HK-2 (cell line): ENCODE measurements around the gene CTU2.
"Not testable (repeated sequence)": the region's sequence is repeated elsewhere in the genome, so short reads cannot be mapped to it uniquely, and the experiment has no call there.

Experiments used
- DNase-seq: peaks from one replicate; pipeline ENCODE4 v3.0.0-alpha.2; 2018; ENCODE audit not compliant: unreplicated experiment

Gene CTU2

DNA sequence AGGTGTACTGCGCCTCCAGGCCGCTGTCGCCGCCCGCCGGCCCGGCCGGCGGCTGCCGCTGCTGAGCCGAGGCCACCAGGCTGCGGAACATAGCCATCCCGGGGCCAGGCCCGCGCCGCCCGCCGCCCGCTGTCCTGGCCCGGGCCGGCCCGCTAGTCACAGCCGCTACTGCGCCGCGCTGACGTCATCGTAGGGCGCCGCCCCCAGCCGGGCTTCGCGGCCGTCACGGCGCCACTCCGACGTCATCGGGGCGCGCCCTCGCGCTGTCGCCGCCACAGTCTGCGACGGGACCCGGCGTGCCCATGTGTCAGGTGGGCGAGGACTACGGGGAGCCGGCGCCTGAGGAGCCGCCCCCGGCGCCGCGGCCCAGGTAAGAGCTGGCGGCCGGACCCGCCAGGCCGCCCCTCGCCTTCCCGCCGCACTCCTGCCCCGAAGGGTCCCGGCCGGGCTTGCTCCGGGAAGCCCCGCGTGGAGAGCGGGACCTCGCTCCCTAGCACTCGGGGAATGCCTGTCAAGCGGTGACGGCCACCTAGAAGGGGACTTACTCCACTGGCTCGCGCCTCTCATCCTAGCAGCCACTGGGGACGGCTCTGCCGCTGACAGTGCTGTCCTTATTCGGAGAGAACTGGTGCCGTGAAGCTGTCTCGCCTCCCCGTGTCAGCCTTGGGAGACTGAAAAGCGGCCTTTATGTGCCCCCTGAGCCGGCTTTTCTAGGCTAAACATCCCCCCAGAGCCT, at the start of gene CTU2, which contains the start of gene RNF166:
CTU2 (plus strand) TSS at position 275 of the 736 bp plus-strand sequence; CDS start at position 303, 28 bp downstream.
RNF166 (minus strand) TSS at position 180 of the 736 bp plus-strand sequence; CDS start at position 97, 83 bp downstream.
- DNase-seq = peak; percentile 80

DNA sequence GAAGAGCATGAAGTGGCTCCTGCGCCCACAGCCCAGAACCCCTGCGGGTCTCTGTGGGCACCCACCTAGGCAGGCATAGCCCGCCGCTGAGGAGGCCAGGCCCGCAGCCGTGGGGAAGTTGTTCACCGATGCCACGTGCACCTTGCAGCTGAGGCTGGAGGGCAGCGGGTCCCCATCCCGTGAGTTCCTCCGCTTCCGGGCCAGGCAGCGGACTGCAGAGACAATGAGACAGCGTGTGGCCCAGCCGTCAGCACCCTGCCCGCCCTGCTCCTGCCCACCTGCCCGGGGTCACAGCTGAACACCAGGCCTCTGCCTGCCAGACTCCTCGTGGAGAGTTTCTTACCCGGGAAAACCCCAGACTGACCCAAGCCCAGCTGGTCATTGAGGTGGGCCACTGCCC, 48.9 kb upstream of the CTU2 start:
- no peak for DNase-seq

DNA sequence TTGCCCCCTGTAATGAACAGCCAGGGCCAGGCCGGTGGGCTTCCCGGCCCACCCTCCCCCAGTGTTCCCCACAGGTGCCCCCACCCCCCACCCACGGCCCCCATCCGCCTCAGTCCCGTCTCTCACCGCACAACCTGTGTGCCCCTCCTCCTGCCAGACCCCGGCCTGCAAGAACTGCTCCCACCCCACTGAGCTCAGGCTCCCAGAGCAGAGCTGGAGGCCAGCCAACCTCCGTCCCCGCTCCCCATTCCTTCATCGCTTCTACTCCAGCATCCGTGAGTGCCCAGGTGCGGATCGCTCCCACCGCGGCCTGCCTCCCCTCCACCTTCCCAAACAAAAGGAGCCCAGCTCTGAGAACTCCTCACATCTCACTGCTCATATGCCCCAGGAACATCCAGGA, 47.6 kb upstream of the CTU2 start:
- no peak for DNase-seq

DNA sequence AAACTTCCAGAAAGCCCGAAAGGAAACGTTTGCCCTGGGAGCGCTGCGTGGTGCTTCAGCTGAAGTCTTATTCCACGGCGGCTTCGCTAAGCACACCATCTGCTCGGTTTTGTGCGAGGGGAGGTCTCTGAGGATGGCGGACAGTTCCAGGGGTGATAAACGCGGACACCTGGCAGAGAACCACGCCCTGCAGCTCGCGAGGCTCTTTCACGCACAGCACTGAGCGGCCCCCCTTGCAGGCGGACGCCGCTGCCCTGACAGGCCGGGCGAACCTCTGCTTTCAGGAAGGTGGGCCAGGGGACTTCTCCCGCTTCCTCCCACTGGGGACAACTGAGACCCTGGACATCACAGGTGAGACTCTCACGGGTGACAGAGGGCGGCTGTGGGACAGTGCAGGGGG, 47.1 kb upstream of the CTU2 start:
- DNase-seq = no peak

DNA sequence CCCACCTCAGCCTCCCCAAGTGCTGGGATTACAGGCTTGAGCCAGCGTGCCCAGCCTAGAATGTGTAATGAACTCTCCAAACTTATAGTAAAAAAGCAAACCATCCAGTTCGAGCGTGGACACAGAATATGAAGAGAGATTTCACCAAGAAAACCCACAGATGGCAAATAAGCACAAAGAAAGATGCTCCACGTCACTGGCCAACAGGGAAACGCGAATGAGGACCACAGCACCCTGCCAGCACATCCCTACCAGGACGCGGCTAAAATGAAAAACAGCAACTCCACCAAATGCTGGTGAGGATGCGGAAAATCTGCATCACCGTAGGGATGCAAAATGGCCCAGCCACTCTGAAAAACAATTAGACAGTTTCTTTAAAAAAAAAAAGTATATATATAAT, 44.8 kb upstream of the CTU2 start:
- DNase-seq = no peak

DNA sequence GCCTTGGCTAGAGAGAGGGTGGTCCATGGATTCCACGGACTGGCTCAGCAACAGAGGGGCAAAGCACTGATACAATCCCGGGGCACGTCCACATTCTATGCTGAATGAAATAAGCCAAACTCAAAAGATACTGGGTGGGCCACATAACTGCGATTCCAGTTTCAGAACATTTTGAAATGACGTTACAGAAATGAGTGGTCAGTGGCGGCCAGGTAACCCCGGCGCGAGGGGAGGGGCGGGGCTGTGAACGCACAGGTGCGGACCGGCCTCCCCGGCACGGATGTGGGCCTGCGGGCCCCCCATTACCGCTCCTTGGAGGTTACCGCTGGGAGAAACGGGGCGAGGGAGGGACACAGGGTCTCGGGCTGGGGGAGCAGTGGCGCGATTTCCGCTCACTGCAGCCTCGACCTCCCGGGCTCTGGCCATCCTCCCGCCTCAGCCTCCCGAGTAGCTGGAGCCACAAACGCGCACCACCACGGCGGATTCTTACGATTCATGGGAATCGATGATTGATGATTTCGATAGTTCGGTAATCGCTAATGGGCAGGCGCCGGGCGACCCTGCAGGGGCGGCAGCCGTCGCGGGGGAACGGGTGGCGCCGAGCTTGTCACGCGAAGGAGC, 44.0 kb upstream of the CTU2 start:
- no peak for DNase-seq

DNA sequence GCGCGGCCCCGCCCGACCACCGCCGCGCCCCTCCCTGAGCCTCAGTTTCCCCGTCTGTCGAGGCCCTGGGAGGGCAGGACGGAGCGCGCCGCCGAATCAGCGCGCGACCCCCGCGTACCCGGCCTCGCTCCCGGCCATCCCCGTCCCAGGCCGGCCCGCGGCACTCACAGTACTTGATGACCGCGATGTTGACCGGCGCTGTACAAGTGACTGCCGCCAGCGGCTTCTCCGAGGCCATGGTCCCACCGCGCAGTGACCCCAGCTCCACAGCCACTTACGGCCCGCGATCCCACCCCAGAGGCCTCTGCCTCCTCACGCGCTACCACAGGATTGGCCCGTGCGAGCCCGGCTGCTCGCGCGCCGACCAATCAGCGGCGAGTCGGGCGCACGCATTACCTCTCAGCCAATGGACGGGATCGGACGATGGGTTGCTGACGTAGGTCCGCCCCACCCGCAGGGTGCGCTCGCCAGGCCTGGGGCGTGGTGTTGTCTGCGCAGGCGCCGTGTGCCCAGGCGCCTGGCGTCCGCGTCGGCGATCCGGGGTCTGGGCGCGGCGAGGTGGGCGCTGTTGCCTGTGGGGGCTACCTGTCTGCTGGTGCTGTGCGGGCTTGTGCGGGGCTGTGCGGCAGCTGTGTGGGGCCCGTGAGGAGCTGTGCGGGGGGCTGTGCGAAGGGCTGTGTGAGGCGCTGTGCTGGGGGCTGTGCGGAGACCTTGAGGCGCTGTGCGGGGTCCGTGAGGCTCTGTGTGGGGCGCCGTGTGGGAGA, 43.3 kb upstream of the CTU2 start, which contains the start of gene MVD:
MVD (minus strand) TSS at position 249 of the 764 bp plus-strand sequence; CDS start at position 238, 11 bp downstream.
- DNase-seq = peak; percentile 98

DNA sequence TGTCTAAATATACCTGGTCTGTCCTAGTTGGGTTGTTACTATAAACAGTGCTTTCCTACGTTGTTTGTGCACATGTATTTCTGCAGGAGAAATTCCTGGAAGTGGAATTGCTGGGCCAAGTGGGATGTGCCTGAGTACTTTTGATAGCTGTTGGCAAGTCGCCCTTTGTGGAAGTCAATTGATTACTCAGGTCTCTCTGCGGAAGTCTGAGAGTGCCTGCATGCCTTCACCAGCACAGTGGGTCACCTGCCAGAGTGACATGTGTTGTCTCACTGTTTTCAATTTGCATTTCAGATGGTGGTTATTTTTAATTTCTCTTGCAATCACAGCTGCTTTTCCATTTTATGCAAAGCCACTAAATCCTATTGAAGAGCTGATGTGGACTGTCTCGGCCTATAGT, 41.2 kb upstream of the CTU2 start:
- no peak for DNase-seq

DNA sequence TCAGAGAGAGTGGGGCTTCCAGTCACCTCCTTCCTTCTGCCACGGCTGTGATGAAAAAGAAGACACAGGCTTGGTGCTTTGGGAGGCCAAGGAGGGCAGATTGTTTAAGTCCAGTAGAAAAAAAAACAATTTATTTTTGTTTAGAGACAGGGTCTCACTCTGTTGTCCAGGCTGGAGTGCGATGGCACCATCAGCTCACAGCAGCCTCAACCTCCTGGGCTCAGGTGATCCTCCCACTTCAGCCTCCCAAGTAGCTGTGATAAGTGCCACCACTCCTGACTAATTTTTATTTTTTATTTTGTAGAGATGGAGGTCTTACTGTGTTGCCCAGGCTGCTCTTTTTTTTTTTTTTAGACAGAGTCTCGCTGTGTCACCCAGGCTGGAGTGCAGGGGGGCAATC, 40.7 kb upstream of the CTU2 start:
- DNase-seq = no peak

DNA sequence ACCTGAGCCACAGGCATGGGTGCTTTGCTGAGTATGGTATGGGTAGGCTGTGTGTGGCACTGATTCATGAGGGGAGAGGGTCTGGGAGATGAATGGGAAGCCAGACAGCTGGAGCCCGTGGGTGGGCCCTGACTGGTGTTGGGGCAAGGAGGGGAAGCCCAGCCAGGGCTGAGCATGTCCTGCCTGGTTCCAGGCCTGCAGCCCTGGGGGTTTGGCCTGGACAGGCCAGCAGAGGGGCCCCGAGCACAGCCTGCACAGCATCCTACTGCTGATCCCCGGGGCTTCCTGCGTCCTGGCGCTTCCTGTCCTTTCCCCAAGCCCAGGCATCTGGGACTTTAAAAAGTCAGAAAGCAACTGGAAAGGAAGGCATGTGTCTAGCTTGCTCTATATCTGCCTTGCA, 38.8 kb upstream of the CTU2 start:
- DNase-seq = no peak

DNA sequence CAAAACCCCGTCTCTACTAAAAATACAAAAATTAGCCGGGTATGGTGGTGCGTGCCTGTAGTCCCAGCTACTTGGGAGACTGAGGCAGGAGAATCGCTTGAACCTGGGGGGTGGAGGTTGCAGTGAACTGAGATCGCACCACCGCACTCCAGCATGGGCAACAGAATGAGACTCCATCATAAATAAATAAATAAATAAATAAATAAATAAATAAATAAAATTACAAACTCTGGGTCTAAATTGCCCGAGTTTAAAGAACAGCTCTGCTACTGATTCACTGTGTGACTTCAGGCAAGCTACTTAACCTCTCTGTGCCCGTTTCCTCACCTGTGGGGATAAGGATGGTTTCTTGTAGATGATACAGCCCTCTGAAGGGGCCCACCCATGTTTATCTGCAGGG, 36.8 kb upstream of the CTU2 start:
- DNase-seq = not testable (repeated sequence)

DNA sequence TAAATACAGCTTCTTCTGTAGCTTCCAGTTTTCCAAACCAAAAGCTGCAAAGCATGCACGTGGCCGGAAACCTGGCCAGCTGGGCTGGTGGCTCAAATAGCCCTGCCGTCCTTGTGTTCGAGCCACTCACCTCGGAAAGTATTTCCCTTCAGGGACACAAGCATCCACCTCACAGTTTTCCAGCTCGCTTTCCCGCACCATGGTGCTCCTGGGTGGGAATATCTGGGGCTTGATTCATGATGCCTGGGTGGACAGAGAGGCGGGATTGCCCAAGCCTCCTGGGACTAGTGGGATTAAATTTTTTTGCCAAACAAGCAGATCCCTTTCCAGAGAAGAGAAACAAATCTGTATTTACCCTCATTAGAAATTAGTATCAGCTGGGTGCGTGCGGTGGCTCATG, 36.3 kb upstream of the CTU2 start:
- DNase-seq = no peak

DNA sequence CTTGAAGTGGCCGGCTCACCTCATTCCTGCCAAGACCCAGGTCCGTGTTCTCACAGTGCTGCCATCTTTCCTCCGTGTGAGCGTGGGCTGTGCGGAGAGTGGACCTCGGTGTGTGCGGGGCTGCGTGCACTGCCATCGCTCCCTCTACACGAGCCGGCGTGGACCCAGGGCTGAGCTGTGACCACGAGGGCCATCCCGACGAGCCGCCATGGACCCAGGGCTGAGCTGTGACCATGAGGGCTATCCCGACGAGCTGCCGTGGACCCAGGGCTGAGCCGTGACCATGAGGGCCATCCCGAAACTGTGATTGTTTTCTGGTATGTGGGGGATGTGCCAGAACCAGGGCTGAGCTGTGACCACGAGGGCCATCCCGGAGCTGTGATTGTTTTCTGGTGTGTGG, 34.5 kb upstream of the CTU2 start:
- no peak for DNase-seq

DNA sequence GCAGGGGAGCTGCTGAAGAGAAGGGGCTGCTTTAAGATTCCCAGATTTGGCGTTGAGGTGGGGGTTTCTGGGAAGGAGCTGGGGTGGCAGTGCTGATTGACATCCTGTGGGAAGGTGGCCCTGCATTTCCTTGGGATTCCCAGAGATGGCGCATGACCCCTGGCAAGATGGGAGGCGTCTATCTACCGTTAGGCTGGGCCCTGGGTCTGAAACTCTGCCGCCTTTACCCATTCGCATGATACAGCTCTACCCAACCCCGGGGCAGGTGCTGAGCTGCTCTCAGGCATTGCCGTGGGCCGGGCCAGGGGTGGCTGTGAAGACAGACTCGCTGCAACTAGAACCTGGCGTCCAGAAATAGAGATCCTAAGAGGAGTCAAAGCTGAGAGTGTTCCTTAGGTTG, 33.5 kb upstream of the CTU2 start:
- DNase-seq = no peak

DNA sequence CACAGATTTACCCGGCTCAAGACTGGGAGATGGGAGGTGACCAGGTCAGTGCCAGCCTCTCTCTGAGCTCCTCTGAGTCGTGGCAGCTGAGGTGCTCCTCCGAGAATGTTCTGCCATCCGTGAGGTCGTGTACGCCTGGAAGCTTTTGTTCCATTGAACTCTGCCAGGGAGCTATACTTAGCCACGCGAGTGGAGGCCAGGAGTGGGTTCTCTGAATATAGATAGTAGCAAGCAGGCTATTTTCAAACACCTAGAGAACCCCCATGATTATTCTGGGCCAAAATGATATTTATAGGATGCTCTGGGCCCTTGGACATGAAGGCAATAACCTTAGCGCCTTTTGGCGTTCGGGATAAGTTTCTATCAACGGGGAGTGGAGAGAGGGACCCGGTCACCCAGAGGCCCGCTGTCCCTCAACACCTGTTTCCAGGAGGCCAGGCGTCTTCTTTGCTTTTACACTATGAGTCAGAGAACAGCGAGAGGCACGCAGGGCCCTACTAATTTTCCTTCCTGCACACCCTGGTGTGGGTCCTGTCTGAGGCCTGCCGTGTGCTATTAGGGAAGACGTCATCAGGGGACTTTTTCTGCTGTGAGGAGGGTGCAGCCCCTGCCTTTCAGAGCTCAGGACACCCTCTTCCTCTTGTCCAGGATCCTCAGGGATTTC, 32.5 kb upstream of the CTU2 start:
- DNase-seq = no peak

DNA sequence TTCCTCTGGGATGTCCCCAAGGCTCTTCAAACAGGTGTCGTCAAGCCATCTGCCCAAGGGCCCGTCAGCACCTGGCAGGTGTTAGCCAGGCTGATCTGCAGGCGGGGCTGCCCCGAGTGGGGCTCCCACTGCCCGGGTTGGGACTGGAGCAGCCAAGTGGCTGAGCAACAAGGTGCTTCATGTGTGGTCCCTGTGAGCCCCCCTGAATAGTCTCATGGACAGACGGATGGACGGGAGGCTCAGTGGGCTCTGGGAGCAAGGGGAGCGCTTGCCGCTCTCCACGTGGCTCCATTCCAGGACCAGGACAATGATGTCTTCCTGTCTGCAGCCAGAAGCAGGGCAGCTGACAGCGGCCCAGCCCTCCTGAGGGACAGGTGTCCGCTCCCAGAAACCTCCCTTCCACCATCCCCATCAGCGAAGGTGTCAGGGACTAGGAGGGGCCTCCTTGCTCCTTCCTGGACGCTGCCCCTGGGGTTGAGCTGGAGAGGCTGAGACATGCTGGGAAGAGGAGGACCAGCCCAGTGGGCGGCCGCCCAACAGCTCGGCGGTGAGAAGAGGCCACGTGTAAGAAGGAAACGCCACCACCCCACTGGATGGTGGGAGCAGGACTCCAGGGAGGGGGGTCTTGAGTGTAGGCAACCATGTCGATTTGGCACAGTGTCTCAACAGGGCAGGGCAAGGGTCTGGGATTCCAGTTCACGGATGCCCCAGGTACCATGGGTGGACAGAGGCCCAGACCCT, 29.6 kb upstream of the CTU2 start:
- DNase-seq = no peak

DNA sequence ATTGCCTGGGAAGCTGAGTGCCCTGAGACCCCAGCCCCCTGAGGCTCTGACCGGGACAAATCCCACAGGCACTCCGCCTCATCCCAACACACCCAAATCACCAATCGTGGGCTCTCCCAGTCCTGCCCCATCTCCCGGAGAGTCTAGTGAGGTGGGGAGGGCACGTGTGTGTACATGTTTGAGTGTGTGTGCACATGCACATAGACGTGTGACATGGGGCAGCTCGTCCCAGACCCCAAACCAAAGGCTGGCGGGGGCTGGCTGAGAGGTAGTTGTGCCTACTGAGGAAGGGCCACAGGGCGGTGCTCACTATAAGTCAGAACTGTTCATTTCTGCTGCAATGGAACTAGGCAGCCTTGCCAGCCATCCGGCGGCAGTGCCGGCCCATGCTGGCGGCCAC, 28.6 kb upstream of the CTU2 start:
- DNase-seq = no peak

DNA sequence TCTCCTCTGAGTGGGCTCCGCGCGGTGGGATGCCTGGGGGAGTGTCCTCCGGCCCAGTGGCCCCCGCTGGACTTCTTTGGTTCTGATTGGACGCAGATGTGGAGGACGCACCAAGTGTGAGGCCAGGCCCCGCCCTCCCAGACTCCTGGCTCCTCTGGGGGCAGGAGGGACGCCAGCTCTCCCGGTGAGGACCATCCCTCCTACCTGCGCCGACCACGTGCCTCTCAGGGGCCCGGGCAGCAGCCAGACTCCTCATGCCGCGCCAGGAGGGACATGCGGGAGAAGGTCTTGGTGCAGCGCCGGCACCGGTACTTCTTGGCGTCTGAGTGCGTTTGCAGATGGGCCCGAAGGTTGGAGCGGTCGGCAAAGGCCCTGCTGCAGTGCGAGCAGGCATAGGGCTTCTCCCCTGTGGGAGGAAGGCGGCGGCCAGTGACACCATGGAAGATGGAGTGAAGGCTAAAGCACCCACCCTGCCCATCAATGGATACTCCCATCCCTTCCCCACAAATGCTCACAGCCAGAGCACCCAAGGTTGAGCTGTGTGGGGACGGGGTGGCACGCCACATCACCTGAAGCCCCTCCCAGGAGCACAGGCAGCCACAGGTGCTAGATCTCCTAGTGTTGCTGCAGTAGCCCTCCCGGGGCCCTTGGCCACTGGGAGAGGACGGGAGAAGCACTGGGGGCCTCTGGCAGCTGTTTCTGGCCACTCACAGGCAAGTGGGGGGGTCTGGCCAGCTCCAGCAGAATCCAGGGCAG, 27.9 kb upstream of the CTU2 start:
- no peak for DNase-seq

DNA sequence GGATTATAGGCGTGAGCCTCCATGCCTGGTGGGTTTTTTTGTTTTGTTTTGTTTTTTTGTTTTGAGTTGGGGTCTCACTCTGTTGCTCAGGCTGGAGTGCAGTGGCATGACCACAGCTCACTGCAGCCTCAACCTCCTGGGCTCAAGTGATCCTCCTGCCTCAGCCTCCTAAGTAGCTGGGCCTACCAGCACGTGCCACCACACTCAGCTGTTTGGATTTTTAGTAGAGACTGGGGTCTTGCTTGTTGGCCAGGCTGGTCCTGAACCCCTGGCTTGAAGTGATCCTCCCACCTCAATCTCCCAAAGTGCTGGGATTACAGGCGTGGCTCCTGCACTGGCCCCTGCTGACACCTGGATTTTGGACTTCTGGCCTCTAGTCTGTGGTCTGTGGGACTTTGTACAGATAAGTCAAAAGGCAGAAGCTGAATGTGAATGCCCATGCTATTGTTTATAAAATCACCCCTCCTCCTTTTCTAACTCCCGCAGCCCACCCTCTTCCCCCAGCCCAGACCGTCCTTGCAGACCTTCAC, 25.7 kb upstream of the CTU2 start:
- DNase-seq = no peak

DNA sequence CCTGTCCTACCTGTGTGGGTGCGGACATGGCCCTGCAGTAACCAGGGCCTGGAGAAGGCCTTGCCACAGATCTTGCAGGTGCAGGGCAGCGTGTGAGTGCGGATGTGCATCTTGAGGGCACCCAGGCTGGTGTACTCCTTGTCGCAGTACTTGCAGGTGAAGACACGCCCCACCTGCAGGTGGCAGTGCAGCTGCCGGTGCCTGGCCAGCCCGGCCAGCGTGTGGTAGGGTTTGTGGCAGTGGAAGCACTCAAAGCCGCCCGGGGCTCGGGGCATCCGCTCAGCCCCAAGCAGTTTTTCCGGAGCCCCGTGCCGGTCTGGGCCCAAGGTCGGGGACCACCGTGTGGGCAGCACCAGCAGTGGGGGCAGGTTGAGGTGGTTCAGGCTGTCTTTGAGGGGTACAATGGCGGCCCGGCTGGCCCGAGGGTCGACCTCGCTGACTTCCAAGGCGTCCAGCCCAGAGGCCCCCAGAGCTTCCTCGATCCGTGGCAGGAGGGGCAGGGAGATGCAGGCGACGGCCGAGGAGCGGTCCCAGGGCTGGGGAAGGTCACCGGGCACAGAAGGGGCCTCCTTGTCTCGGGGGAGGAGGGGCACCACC, 25.1 kb upstream of the CTU2 start:
- DNase-seq = no peak
